ENCODE measurements around the gene PCF11.

PCF11 gene

GRCh38 chr11:83235825-83236224 lies 78.9 kb downstream of the PCF11 start:
- no peak overlapping the region for H3K4me3 ChIP-seq (ENCODE audit: low read length)
- no peak for TF ChIP-seq ZNF274 (IDR thresholded peaks at IDR 0.05; ENCODE audit: low read depth, low read length)
